LNCAP (cell line): ENCODE results near the gene XBP1.

Experiments used
- TF ChIP-seq, protein P1 (sequence below): fragments of 450-650 bp; IDR thresholded peaks from 2 replicates; pipeline ENCODE4 v1.5.1; 2017; ENCODE audit warnings: mild to moderate bottlenecking

XBP1 gene

GRCh38 chr22:28813772-28814518 lies 13.6 kb upstream of the XBP1 start:
- TF ChIP-seq, protein P1, sequence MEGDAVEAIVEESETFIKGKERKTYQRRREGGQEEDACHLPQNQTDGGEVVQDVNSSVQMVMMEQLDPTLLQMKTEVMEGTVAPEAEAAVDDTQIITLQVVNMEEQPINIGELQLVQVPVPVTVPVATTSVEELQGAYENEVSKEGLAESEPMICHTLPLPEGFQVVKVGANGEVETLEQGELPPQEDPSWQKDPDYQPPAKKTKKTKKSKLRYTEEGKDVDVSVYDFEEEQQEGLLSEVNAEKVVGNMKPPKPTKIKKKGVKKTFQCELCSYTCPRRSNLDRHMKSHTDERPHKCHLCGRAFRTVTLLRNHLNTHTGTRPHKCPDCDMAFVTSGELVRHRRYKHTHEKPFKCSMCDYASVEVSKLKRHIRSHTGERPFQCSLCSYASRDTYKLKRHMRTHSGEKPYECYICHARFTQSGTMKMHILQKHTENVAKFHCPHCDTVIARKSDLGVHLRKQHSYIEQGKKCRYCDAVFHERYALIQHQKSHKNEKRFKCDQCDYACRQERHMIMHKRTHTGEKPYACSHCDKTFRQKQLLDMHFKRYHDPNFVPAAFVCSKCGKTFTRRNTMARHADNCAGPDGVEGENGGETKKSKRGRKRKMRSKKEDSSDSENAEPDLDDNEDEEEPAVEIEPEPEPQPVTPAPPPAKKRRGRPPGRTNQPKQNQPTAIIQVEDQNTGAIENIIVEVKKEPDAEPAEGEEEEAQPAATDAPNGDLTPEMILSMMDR, result no peak

GRCh38 chr22:28812516-28812915 lies 12.1 kb upstream of the XBP1 start:
- TF ChIP-seq, protein P1, result no peak

GRCh38 chr22:28810821-28811491 lies 10.6 kb upstream of the XBP1 start:
- TF ChIP-seq, protein P1, result no peak

GRCh38 chr22:28808716-28809355 lies 8.5 kb upstream of the XBP1 start:
- TF ChIP-seq, protein P1, result no peak

DNA sequence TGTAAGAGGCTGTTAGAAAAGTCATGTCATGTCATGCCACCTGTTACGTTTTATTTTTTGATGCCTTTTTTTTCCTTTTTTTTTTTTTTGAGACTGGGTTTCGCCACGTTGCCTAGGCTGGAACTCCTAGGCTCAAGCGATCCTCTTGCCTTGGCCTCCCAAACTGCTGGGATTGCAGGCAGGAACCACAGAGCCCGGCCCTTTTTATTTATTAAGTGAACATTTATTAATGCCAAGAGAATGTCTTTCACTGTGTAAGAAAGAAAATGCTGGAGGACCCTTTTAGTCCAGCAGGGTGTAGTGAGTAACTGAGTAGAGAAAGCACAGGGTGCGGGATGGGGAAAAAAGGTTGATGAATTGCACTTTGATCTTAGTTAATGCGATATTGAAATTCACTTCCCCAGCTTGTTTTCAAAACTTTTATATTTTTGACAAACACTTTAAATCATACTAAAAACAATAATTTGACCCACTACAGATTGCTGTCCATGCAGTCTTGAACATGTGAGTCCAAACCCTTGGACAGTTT lies 2.3 kb upstream of the XBP1 start:
- TF ChIP-seq, protein P1, result no peak

DNA sequence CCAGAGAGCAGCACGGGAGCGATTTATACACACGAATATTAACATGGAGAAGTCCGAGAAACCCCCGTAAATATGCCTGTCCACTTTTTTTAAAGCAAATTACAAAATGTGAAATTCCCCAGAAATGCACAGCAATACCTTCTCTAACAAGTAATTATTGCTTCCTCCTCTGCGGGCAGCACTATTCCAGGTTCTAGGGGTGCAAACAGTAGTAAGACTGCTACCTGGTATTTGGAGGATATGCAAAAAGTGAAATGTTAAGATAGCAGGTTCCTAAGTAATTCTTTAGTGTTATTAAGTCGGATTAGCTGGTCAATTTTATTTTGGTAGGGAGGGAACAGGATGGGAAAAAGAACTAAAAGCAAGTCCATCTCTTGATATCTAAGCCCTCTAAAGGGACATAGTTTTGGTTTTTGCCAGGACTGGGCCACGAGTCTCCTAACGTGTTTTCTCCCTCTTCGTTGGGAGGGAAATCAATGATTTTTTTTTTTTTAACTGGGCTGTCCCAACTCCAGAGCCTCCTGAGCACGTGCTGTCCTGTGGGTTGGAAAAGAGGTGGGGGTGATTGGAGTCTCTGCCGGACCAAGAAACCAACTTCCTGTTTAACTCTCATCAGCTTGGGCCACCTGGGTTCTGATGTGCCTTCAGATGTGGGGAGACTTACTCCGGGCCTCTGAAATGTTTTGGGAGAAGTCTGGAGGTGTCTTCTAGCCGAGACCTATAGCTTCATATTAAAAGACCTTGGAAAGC lies 1.7 kb upstream of the XBP1 start:
- TF ChIP-seq, protein P1, result no peak
